Spinal cord (tissue), 10 donors: Measurements from ENCODE around the gene MGAT4A. TPM values are rescaled to one million over a fixed set of nuclear protein-coding genes. Genes with fewer than 3 reads are reported as not detected.

ENCODE experiments used
- DNase-seq, 6 donors: peaks; one replicate each; pipeline versions ENCODE4 v3.0.0 to v3.0.0-alpha.2; 2013 to 2015; ENCODE audit warnings: low spot score in 6 of 6, low read depth in 4 of 6
- H3K27ac ChIP-seq: one replicate; pipeline ENCODE4 v1.5.1; 2013; ENCODE audit warnings: low read depth, low read length, control low read depth
- H3K27me3 ChIP-seq: one replicate; pipeline ENCODE4 v1.6.1; 2013; ENCODE audit warnings: low read length; ENCODE audit not compliant: control insufficient read depth, insufficient read depth
- H3K36me3 ChIP-seq: one replicate; pipeline ENCODE4 v1.6.1; 2013; ENCODE audit warnings: low read length; ENCODE audit not compliant: control insufficient read depth, insufficient read depth
- H3K4me1 ChIP-seq: one replicate; pipeline ENCODE4 v1.6.1; 2013; ENCODE audit warnings: low read length; ENCODE audit not compliant: control insufficient read depth, insufficient read depth
- H3K4me3 ChIP-seq: one replicate; pipeline ENCODE4 v1.5.1; 2013; ENCODE audit warnings: low read depth, low read length, control low read depth
- H3K9me3 ChIP-seq: one replicate; pipeline ENCODE4 v1.6.1; 2013; ENCODE audit warnings: low read length; ENCODE audit not compliant: control insufficient read depth, insufficient read depth
- WGBS: methylation state at CpG from one replicate; pipeline ENCODE4 v1.1.5; 2013; ENCODE audit warnings: missing lambda C conversion rate; ENCODE audit not compliant: insufficient coverage; 5-methylcytosine and 5-hydroxymethylcytosine counted together
- polyA plus RNA-seq, 2 donors: library from polyadenylated mRNA; unstranded; fragments of 120-200 nt; gene quantifications; one replicate each; pipeline ENCODE4 v1.2.1, GENCODE V29; 2013; ENCODE audit not compliant: insufficient read length in 2 of 2
- total RNA-seq, 2 donors: library from RNA; depleted of rRNA in 1 of 2; stranded (reverse); fragments of 120-200 nt in 1 of 2; fragments of >200 nt in 1 of 2; gene quantifications; one replicate each; pipeline versions ENCODE4 v1.2.3 to v1.2.4, GENCODE V29; 2013 to 2014
- donor health status: healthy.

Gene MGAT4A
- total and polyA plus RNA-seq, 4 donors, result 25.2 to 51.2 (median 29.9) TPM

DNA sequence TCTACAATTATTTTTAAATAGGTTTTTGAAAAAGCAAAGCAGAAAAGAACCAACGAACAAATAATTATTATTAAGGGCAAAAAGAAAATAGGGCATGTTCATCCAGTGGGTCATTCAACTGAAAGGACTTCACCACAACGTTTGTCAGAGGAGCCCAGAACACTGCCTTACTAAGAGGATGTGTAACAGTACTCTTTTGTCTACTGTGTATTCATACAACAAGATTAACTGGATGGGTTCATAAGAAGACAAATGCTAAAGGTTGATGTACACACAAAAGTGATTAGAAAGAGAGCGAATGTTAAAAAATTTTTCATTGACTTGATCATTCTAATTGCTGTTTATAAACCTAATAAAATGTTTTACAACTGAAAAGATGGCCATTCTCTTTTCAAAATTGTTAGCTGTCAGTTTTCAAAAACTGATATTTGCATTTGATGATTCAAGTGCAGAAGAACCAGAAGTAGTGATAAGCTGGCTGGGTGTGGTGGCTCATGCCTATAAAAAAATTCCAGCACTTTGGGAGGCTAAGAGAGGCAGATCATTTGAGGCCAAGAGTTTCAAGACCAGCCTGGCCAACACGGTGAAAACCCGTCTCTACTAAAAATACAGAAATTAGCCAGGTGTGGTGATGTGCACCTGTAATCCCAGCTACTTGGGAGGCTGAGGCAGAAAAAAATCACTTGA is 33.1 kb downstream of the MGAT4A start:
- H3K4me3 ChIP-seq, result no peak overlapping the region
- no peaks in the 10 kb centered on the region for H3K9me3 ChIP-seq
- H3K27ac ChIP-seq, result no peak overlapping the region
- H3K4me1 ChIP-seq, result peaks cover 10% of the 10 kb centered on the region
- DNase-seq, result no peak
- no peaks in the 10 kb centered on the region for H3K36me3 ChIP-seq
- H3K27me3 ChIP-seq, result no peaks in the 10 kb centered on the region
- WGBS, result 100% methylated on average over 2 of the region's 5 CpGs

GRCh38 chr2:98696200-98696599 is 34.7 kb downstream of the MGAT4A start:
- no peak overlapping the region for H3K27ac ChIP-seq
- no peaks in the 10 kb centered on the region for H3K27me3 ChIP-seq
- WGBS, result no CpG with 5 or more reads among the region's 4 CpGs
- no peak for DNase-seq
- H3K4me1 ChIP-seq, result no peaks in the 10 kb centered on the region
- no peaks in the 10 kb centered on the region for H3K36me3 ChIP-seq
- H3K9me3 ChIP-seq, result no peaks in the 10 kb centered on the region
- H3K4me3 ChIP-seq, result no peak overlapping the region

GRCh38 chr2:98695255-98695654 is 35.7 kb downstream of the MGAT4A start:
- 90% methylated on average over 2 of the region's 3 CpGs for WGBS
- DNase-seq, result no peak
- Histone ChIP-seq H3K9me3 (no peaks in the 10 kb centered on the region), H3K27me3 (no peaks in the 10 kb centered on the region), H3K27ac (no peak overlapping the region), H3K36me3 (no peaks in the 10 kb centered on the region), H3K4me3 (no peak overlapping the region), H3K4me1 (no peaks in the 10 kb centered on the region)

DNA sequence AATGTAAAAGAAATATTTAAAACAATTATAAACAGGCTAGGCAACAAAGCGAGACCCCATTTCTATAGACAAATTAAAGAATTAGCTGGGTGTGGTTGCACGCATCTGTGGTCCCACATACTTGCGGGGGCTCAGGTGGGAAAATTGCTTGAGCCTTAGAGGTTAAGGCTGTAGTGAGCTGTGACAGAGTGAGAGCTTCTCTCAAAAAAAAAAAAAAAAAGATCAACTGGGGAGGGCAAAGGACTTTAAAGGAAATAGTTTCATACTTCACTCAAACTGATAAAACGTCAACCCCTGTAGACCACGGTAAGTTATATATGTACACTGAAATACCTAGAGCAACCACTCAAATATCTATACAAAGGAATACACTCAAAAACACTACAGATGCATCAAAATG is 37.5 kb downstream of the MGAT4A start:
- WGBS, result no CpG with 5 or more reads among the region's 5 CpGs
- H3K4me3 ChIP-seq, result no peak overlapping the region

GRCh38 chr2:98692090-98693054 is 38.6 kb downstream of the MGAT4A start:
- Histone ChIP-seq H3K4me1 (no peaks in the 10 kb centered on the region), H3K27ac (no peak overlapping the region), H3K36me3 (no peaks in the 10 kb centered on the region), H3K4me3 (no peak overlapping the region), H3K9me3 (peaks cover 2% of the 10 kb centered on the region), H3K27me3 (no peaks in the 10 kb centered on the region)
- DNase-seq, result no peak
- WGBS, result no CpG with 5 or more reads among the region's 7 CpGs

More for the DNA sequence above, 37.5 kb downstream of the MGAT4A start:
- Histone ChIP-seq H3K36me3 (no peaks in the 10 kb centered on the region), H3K9me3 (peaks cover 1% of the 10 kb centered on the region), H3K27ac (no peak overlapping the region), H3K4me1 (no peaks in the 10 kb centered on the region), H3K27me3 (no peaks in the 10 kb centered on the region)
- no peak for DNase-seq

DNA sequence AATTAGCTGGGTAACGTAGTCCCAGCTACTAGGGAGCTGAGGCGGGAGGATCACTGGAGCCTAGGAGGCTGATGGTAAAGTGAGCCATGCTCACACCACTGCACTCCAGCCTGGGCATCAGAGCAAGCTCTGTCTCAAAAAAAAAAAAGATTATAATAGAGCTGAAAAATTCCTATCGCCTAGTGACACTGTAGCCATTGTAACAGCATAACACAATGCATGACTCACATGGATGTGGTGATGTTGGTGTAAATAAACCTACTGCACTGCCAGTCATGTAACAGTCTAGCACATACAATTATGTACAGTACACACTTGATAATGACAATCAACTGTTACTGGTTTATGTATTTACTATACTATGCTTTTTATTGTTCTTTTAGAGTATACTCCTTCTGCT is 39.6 kb downstream of the MGAT4A start:
- DNase-seq, result no peak
- no peaks in the 10 kb centered on the region for H3K27me3 ChIP-seq
- no CpG with 5 or more reads among the region's 3 CpGs for WGBS
- no peaks in the 10 kb centered on the region for H3K36me3 ChIP-seq
- no peak overlapping the region for H3K27ac ChIP-seq
- H3K4me3 ChIP-seq, result no peak overlapping the region
- H3K9me3 ChIP-seq, result peaks cover 2% of the 10 kb centered on the region
- no peaks in the 10 kb centered on the region for H3K4me1 ChIP-seq

DNA sequence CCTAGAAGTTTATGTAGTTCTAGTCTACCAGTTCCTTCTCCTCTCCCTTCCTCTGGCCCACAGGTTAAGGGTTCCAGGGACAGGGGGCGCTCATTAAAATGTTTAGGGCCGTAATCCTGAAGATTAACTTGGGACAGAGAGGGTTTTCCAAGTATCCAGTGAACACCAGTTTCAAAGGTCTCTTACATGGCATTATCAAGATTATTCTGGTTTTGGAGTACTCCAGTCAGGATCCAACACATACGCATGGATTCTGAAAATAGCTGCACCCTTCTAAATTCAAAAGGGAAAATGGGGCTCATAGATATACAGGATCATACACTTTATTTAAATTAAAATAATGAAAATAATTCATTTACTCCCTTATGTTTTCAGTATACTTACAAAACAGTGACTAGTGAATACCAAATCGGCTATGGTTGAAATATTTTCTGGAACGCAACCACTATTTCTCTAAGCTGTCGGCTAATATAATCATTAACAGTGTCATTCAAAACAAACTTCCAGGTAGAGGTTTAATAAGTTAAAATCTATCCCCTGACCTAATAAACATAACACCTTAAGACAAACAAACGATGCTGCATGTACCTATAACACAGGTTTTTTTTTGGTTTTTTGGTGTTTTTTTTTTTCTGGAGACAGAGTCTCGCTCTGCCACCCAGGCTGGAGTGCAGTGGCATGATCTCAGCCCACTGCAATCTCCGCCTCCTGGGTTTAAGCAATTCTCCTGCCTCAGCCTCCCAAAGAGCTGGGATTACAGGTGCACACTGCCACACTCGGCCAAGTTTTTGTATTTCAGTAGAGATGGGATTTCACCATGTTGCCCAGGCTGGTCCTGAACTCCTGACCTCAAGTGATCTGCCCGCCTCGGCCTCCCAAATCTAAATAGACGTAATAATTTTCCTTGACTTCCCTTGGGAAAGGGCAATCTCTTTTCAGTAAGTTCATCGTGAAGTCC is 44.7 kb downstream of the MGAT4A start:
- no peaks in the 10 kb centered on the region for H3K36me3 ChIP-seq
- H3K9me3 ChIP-seq, result peaks cover 2% of the 10 kb centered on the region
- 80% methylated on average over 1 of the region's 14 CpGs for WGBS
- no peak overlapping the region for H3K4me3 ChIP-seq
- no peaks in the 10 kb centered on the region for H3K27me3 ChIP-seq
- no peak for DNase-seq
- H3K4me1 ChIP-seq, result no peaks in the 10 kb centered on the region
- H3K27ac ChIP-seq, result no peak overlapping the region

DNA sequence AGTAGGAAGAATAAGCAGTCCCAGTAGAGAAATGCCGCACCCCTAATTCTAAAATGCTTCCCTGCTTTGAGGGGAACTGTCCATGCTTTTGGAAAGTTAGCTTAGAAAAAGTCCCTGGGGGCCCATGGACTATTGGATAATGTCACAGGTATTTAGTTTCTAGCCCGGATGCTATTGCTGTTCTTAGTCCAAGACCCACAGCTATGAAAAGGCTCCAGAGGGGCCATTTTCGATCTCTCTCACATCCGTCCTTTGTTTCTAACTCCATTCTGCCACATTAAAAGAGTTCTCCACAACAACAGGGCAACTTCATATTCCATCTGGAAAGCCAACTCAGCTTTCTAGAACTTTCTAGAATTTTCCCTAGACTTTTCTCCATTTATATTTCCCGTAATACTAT is 47.2 kb downstream of the MGAT4A start:
- 83% methylated on average over 3 of the region's 5 CpGs for WGBS
- no peak for DNase-seq
- Histone ChIP-seq H3K4me1 (no peaks in the 10 kb centered on the region), H3K36me3 (no peaks in the 10 kb centered on the region), H3K9me3 (peaks cover 2% of the 10 kb centered on the region), H3K27ac (no peak overlapping the region), H3K27me3 (no peaks in the 10 kb centered on the region), H3K4me3 (no peak overlapping the region)

DNA sequence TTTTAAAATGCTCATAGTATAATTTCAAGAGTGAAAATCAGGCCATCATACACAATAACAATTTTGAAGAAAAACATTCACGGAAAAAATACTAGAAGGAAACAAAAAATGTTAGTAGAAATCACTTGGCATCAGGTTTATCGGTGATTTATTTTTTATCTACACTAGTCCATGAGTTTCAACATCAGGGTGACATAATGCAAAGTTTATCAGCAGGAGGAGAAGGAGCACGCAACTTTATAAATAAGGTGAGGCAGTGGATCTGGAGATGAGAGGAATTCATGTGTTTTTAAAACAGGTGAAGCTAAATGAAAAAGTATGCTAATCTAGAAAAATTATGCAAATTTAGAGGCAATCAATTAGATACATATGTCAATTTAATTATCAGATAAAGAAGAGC is 54.2 kb downstream of the MGAT4A start:
- Histone ChIP-seq H3K9me3 (no peaks in the 10 kb centered on the region), H3K4me3 (no peak overlapping the region), H3K4me1 (no peaks in the 10 kb centered on the region), H3K27me3 (no peaks in the 10 kb centered on the region), H3K36me3 (no peaks in the 10 kb centered on the region), H3K27ac (no peak overlapping the region)
- WGBS, result no CpG with 5 or more reads among the region's 3 CpGs
- no peak for DNase-seq
